Liver (tissue), 9 donors: ENCODE measurements around the gene PDE9A. TPM values are rescaled to one million over a fixed set of nuclear protein-coding genes. Genes with fewer than 3 reads are reported as not detected.
"Not testable (repeated sequence)": the region's sequence is repeated elsewhere in the genome, so short reads cannot be mapped to it uniquely, and the experiment has no call there.

Experiments
- DNase-seq: peaks from one replicate; pipeline ENCODE4 v3.0.0-alpha.2; 2017; ENCODE audit warnings: low spot score
- H3K27ac ChIP-seq, 2 donors: one replicate each; pipeline ENCODE4 v1.7.0; 2013; ENCODE audit warnings: inconsistent platforms in 2 of 2, low read length in 2 of 2, control low read depth in 1 of 2, low read depth in 1 of 2, mild to moderate bottlenecking in 1 of 2
- H3K27me3 ChIP-seq, 4 donors: one replicate each; pipeline versions ENCODE4 v1.6.1 to v1.7.0; 2013; ENCODE audit warnings: low read length in 3 of 4, inconsistent platforms in 1 of 4, mild to moderate bottlenecking in 1 of 4, moderate library complexity in 1 of 4; ENCODE audit not compliant: control insufficient read depth in 4 of 4, insufficient read depth in 4 of 4
- H3K36me3 ChIP-seq, 4 donors: one replicate each; pipeline versions ENCODE4 v1.6.1 to v1.7.0; 2013; ENCODE audit warnings: low read length in 3 of 4, mild to moderate bottlenecking in 3 of 4, low read depth in 1 of 4, moderate library complexity in 1 of 4; ENCODE audit not compliant: control insufficient read depth in 4 of 4, insufficient read depth in 3 of 4
- H3K4me1 ChIP-seq, 4 donors: one replicate each; pipeline versions ENCODE4 v1.6.1 to v1.7.0; 2013; ENCODE audit warnings: low read length in 3 of 4, mild to moderate bottlenecking in 3 of 4, moderate library complexity in 1 of 4; ENCODE audit not compliant: control insufficient read depth in 4 of 4, insufficient read depth in 4 of 4
- H3K4me3 ChIP-seq, 3 donors: one replicate each; pipeline versions ENCODE4 v1.6.1 to v1.7.0; 2013; ENCODE audit warnings: low read length in 3 of 3, control low read depth in 1 of 3, low read depth in 1 of 3, mild to moderate bottlenecking in 1 of 3
- H3K9ac ChIP-seq, 2 donors: one replicate each; pipeline ENCODE4 v1.7.0; 2013; ENCODE audit warnings: low read length in 2 of 2, mild to moderate bottlenecking in 2 of 2, moderate library complexity in 2 of 2, control low read depth in 1 of 2, low read depth in 1 of 2
- H3K9me3 ChIP-seq, 4 donors: one replicate each; pipeline versions ENCODE4 v1.6.1 to v1.7.0; 2013; ENCODE audit warnings: low read length in 3 of 4; ENCODE audit not compliant: control insufficient read depth in 4 of 4
- FOXA1 ChIP-seq: IDR thresholded peaks from 2 replicates; pipeline ENCODE4 v1.6.1; 2016; ENCODE audit warnings: antibody characterized with exemption
- GABPA ChIP-seq, 2 donors: IDR thresholded peaks in 1 of 2; conservative IDR thresholded peaks in 1 of 2; 2 replicates each; pipeline ENCODE4 v1.6.1; 2016; ENCODE audit warnings: antibody characterized with exemption in 2 of 2, mild to moderate bottlenecking in 1 of 2, moderate library complexity in 1 of 2
- HNF4A ChIP-seq, 2 donors: conservative IDR thresholded peaks; 2 replicates each; pipeline ENCODE4 v1.6.1; 2016; ENCODE audit warnings: antibody characterized with exemption in 2 of 2, mild to moderate bottlenecking in 2 of 2
- HNF4G ChIP-seq: IDR thresholded peaks from 2 replicates; pipeline ENCODE4 v1.6.1; 2016; ENCODE audit warnings: antibody characterized with exemption
- JUND ChIP-seq, 2 donors: IDR thresholded peaks; 2 replicates each; pipeline ENCODE4 v1.6.1; 2016; ENCODE audit warnings: antibody characterized with exemption in 2 of 2
- RAD21 ChIP-seq, 2 donors: IDR thresholded peaks; 2 replicates each; pipeline ENCODE4 v1.6.1; 2016; ENCODE audit warnings: antibody characterized with exemption in 2 of 2, mild to moderate bottlenecking in 2 of 2
- RXRA ChIP-seq, 2 donors: IDR thresholded peaks; 2 replicates each; pipeline ENCODE4 v1.6.1; 2017 to 2018; ENCODE audit warnings: antibody characterized with exemption in 2 of 2, mild to moderate bottlenecking in 1 of 2
- SP1 ChIP-seq: IDR thresholded peaks from 2 replicates; pipeline ENCODE4 v1.6.1; 2018; ENCODE audit warnings: antibody characterized with exemption, mild to moderate bottlenecking
- WGBS: extraction: QIAGEN DNeasy Blood & Tissue Kit; methylation state at CpG from one replicate; pipeline ENCODE4 v1.1.7; 2013; 5-methylcytosine and 5-hydroxymethylcytosine counted together
- polyA plus RNA-seq, 2 donors: library from polyadenylated mRNA; stranded (reverse) in 1 of 2; unstranded in 1 of 2; fragments of 200-250 nt in 1 of 2; fragments of >200 nt in 1 of 2; fragmentation: Nextera tagmentation in 1 of 2; extraction: Ambion mirVana in 1 of 2; gene quantifications; one replicate each; pipeline versions ENCODE4 v1.2.1 to v1.2.3, GENCODE V29; 2013 to 2015
- total RNA-seq, 2 donors: library from RNA; depleted of rRNA; stranded (reverse); fragments of >200 nt; gene quantifications; one replicate each; pipeline ENCODE4 v1.2.3, GENCODE V29; 2014
- TF ChIP-seq, protein P1 (sequence below): IDR thresholded peaks from 2 replicates; pipeline ENCODE4 v1.6.1; 2016; ENCODE audit warnings: antibody characterized with exemption
- TF ChIP-seq, protein P2 (sequence below): IDR thresholded peaks from 2 replicates; pipeline ENCODE4 v1.6.1; 2016; ENCODE audit warnings: antibody characterized with exemption
- TF ChIP-seq, protein P3 (sequence below): IDR thresholded peaks from 2 replicates; pipeline ENCODE4 v1.6.1; 2016; ENCODE audit warnings: antibody characterized with exemption
- donor health status: healthy.
- donor health status: healthy.
- donor health status: healthy.
- donor health status: healthy.
- donor health status: healthy.

The PDE9A gene
- total and polyA plus RNA-seq, 4 donors: 1.5 to 4.2 (median 2.7) TPM

DNA sequence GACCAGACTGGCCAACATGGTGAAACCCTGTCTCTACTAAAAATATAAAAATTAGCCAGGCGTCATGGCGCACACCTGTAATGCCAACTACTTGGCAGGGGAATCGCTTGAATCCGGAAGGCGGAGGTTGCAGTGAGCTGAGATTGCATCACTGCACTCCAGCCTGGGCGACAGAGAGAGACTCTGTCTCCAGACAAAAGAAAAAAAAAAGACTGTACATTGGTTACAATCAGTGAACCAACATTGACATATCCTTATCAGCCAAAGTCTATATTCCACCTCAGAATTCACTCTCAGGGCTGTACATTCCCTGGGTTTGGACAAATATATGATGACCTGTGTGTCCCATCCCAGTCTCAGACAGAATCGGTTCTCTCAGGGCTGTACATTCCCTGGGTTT, 62.0 kb downstream of the PDE9A start:
- H3K27me3 ChIP-seq, DNase-seq, H3K9me3 ChIP-seq, H3K4me3 ChIP-seq, H3K36me3 ChIP-seq, H3K9ac ChIP-seq: not testable (repeated sequence)
- WGBS: 60% methylated on average over 7 of the region's 7 CpGs
- Histone ChIP-seq H3K27ac (peak overlapping the region in 1 of 2 donors; percentile 77), H3K4me1 (peaks cover 0 to 12% (median 4%) of the 10 kb centered on the region in 4 donors)
- TF ChIP-seq HNF4A (conservative IDR thresholded peaks at IDR 0.05) (peak; percentile 33 to 51), SP1 (peak; percentile 49), RAD21 (IDR thresholded peaks at IDR 0.05) (peak in 1 of 2 donors; percentile 42), RXRA (IDR thresholded peaks at IDR 0.05) (peak; percentile 45 to 56)
- TF ChIP-seq, protein P1, sequence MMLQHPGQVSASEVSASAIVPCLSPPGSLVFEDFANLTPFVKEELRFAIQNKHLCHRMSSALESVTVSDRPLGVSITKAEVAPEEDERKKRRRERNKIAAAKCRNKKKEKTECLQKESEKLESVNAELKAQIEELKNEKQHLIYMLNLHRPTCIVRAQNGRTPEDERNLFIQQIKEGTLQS: peak; percentile 82

DNA sequence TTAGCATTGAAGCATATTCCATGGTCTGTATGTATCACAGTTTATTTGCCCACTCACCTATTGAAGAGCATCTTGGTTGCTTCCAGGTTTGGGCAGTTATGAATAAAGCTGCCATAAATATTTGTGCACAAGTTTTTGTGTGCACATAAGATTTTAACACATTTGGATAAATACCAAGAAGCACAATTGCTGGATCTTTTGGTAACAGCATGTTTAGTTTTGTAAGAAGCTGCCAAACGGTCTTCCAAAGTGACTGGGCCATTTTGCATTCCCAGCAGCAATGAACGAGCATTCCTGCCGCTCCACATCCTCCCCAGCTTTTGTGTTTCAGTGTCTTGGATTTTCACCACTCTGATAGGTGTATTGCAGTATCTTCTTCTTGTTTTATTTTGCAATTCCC, 62.7 kb downstream of the PDE9A start:
- 93% methylated on average over 3 of the region's 3 CpGs for WGBS

DNA sequence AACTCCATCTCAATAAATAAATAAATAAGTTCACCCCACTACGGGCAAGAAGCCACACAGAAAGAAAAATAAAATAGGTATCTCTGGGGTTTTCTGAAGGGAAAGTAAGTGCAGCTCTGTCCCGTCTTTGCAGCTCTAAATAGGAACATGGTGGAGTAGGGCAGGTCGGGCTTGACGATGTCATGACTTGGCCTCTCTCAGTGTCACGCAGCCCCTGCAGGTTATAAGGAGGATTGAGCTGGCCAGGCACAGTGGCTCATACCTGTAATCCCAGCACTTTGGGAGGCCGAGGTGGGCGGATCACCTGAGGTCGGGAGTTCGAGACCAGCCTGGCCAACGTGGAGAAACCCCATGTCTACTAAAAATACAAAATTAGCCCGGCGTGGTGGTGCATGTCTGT, 67.1 kb downstream of the PDE9A start:
- Histone ChIP-seq H3K4me1 (peaks cover 11 to 23% (median 14%) of the 10 kb centered on the region in 4 donors), H3K27ac (peak overlapping the region; percentile 75 to 84)
- 88% methylated on average over 12 of the region's 12 CpGs for WGBS
- not testable (repeated sequence) for H3K9ac ChIP-seq, H3K9me3 ChIP-seq, H3K36me3 ChIP-seq, H3K4me3 ChIP-seq, H3K27me3 ChIP-seq, DNase-seq

More for the DNA sequence above, 62.7 kb downstream of the PDE9A start:
- Histone ChIP-seq H3K4me1 (peaks cover 6 to 14% (median 10%) of the 10 kb centered on the region in 4 donors), H3K27me3 (no peaks in the 10 kb centered on the region), H3K4me3 (no peak overlapping the region), H3K9me3 (no peaks in the 10 kb centered on the region), H3K9ac (no peak overlapping the region), H3K27ac (no peak overlapping the region), H3K36me3 (no peaks in the 10 kb centered on the region)
- TF ChIP-seq RXRA (IDR thresholded peaks at IDR 0.05) (no peak), HNF4A (conservative IDR thresholded peaks at IDR 0.05) (no peak), RAD21 (IDR thresholded peaks at IDR 0.05) (no peak), GABPA (IDR thresholded peaks at IDR 0.05 in 1 of 2, conservative IDR thresholded peaks at IDR 0.05 in 1 of 2) (no peak), FOXA1 (no peak), JUND (IDR thresholded peaks at IDR 0.05) (no peak), HNF4G (no peak)
- TF ChIP-seq, protein P2, sequence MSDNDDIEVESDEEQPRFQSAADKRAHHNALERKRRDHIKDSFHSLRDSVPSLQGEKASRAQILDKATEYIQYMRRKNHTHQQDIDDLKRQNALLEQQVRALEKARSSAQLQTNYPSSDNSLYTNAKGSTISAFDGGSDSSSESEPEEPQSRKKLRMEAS: no peak
- TF ChIP-seq, protein P3, sequence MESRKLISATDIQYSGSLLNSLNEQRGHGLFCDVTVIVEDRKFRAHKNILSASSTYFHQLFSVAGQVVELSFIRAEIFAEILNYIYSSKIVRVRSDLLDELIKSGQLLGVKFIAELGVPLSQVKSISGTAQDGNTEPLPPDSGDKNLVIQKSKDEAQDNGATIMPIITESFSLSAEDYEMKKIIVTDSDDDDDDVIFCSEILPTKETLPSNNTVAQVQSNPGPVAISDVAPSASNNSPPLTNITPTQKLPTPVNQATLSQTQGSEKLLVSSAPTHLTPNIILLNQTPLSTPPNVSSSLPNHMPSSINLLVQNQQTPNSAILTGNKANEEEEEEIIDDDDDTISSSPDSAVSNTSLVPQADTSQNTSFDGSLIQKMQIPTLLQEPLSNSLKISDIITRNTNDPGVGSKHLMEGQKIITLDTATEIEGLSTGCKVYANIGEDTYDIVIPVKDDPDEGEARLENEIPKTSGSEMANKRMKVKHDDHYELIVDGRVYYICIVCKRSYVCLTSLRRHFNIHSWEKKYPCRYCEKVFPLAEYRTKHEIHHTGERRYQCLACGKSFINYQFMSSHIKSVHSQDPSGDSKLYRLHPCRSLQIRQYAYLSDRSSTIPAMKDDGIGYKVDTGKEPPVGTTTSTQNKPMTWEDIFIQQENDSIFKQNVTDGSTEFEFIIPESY: no peak
- TF ChIP-seq, protein P1: no peak
- no peak for DNase-seq
